OCI-LY7 (cell line): Measurements from ENCODE around the gene SAPCD1.

Experiments
- EZH2phosphoT487 ChIP-seq: fragments of 200-600 bp; sonication (generic); IDR thresholded peaks from 2 replicates; pipeline ENCODE4 v1.6.1; 2018; ENCODE audit warnings: low read depth, borderline replicate concordance, mild to moderate bottlenecking, mixed run types, antibody characterized with exemption, low read length, moderate library complexity, mixed read lengths
- TF ChIP-seq, protein P1 (sequence below): fragments of 200-600 bp; sonication (generic); conservative IDR thresholded peaks from 2 replicates; pipeline ENCODE4 v1.5.1; 2014; ENCODE audit warnings: mild to moderate bottlenecking, antibody characterized with exemption, low read length, moderate library complexity, mixed read lengths

GRCh38 chr6:31741815-31742214 lies 20.6 kb upstream of the SAPCD1 start:
- TF ChIP-seq, protein P1, sequence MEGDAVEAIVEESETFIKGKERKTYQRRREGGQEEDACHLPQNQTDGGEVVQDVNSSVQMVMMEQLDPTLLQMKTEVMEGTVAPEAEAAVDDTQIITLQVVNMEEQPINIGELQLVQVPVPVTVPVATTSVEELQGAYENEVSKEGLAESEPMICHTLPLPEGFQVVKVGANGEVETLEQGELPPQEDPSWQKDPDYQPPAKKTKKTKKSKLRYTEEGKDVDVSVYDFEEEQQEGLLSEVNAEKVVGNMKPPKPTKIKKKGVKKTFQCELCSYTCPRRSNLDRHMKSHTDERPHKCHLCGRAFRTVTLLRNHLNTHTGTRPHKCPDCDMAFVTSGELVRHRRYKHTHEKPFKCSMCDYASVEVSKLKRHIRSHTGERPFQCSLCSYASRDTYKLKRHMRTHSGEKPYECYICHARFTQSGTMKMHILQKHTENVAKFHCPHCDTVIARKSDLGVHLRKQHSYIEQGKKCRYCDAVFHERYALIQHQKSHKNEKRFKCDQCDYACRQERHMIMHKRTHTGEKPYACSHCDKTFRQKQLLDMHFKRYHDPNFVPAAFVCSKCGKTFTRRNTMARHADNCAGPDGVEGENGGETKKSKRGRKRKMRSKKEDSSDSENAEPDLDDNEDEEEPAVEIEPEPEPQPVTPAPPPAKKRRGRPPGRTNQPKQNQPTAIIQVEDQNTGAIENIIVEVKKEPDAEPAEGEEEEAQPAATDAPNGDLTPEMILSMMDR, result no peak
- no peak for TF ChIP-seq EZH2phosphoT487
